CD4-positive, alpha-beta T cell (primary cell): ENCODE data around the gene BAG3. TPM values are rescaled to one million over a fixed set of nuclear protein-coding genes. Genes with fewer than 3 reads are reported as not detected.

Experiments
- ATAC-seq: fragments of 200-7000 bp; cut with Tn5 transposase; one replicate; pipeline ENCODE4 v1.10.0; 2022; ENCODE audit warnings: mild to moderate bottlenecking; ENCODE audit not compliant: poor library complexity
- CTCF ChIA-PET: fragments of 350-600 bp; sonication (Branson Sonifier 250); formaldehyde crosslinking; loops from one replicate; lab custom pipeline; 2021; ENCODE audit warnings: antibody characterized with exemption, inconsistent platforms; lab: Charles Lee
- POLR2A ChIA-PET: fragments of 350-600 bp; sonication (Branson Sonifier 250); formaldehyde crosslinking; loops from one replicate; lab custom pipeline; 2021; ENCODE audit warnings: antibody characterized with exemption, inconsistent platforms; lab: Charles Lee
- DNase-seq, 14 experiments: peaks; one replicate each; pipeline ENCODE4 v3.0.0-alpha.2; 2013 to 2020; ENCODE audit warnings: mixed read lengths in 2 of 14
- H3K27ac ChIP-seq, 2 donors: one replicate each; pipeline versions ENCODE4 v1.5.1 to v1.7.0; 2013; ENCODE audit warnings: low read length in 2 of 2, low read depth in 1 of 2, mild to moderate bottlenecking in 1 of 2
- H3K27me3 ChIP-seq, 2 experiments: 1 replicate in 1 of 2; 2 replicates in 1 of 2; pipeline versions ENCODE4 v1.6.1 to v1.7.0; 2013; ENCODE audit warnings: low read length in 2 of 2, control low read depth in 1 of 2, mild to moderate bottlenecking in 1 of 2, moderate library complexity in 1 of 2; ENCODE audit not compliant: insufficient read depth in 2 of 2, control insufficient read depth in 1 of 2
- H3K36me3 ChIP-seq: one replicate; pipeline ENCODE4 v1.6.1; 2013; ENCODE audit warnings: low read length, control low read depth; ENCODE audit not compliant: insufficient read depth
- H3K4me1 ChIP-seq: one replicate; pipeline ENCODE4 v1.6.1; 2013; ENCODE audit warnings: low read length, control low read depth; ENCODE audit not compliant: insufficient read depth
- H3K4me3 ChIP-seq: one replicate; pipeline ENCODE4 v1.5.1; 2013; ENCODE audit warnings: mild to moderate bottlenecking, low read length, moderate library complexity
- H3K9me3 ChIP-seq, 2 experiments: 1 replicate in 1 of 2; 2 replicates in 1 of 2; pipeline versions ENCODE4 v1.6.1 to v1.7.0; 2013; ENCODE audit warnings: low read length in 2 of 2, mild to moderate bottlenecking in 2 of 2, control low read depth in 1 of 2, moderate library complexity in 1 of 2; ENCODE audit not compliant: control insufficient read depth in 1 of 2, insufficient read depth in 1 of 2
- H3K27ac Mint-ChIP-seq: one replicate; pipeline ENCODE4 v1.8.0; 2020; ENCODE audit warnings: mixed read lengths
- H3K27me3 Mint-ChIP-seq: one replicate; pipeline ENCODE4 v1.8.0; 2021; ENCODE audit warnings: mixed read lengths
- H3K36me3 Mint-ChIP-seq: one replicate; pipeline ENCODE4 v1.8.0; 2021; ENCODE audit warnings: low read depth, mixed read lengths
- H3K4me1 Mint-ChIP-seq: one replicate; pipeline ENCODE4 v1.8.0; 2021; ENCODE audit warnings: low read depth, mixed read lengths
- H3K4me3 Mint-ChIP-seq: one replicate; pipeline ENCODE4 v1.8.0; 2020; ENCODE audit warnings: mild to moderate bottlenecking, mixed read lengths
- H3K9me3 Mint-ChIP-seq: one replicate; pipeline ENCODE4 v1.8.0; 2020; ENCODE audit warnings: mixed read lengths
- intact Hi-C, 2 experiments: fragments of 100-400 bp; cut with DNase I in 1 of 2; cut with micrococcal nuclease in 1 of 2; formaldehyde crosslinking; loops; one replicate each; pipeline versions ENCODE4 v1.15.1 to v1.9.0; 2023 to 2025; cut with DNase I, micrococcal nuclease
- total RNA-seq, 174 experiments: library from RNA in 2 of 174; stranded (reverse) in 2 of 174; gene quantifications; one replicate each; pipeline ENCODE4 v1.2.3 and lab custom pipeline; 2021 to 2026
- TF ChIP-seq, protein P1 (sequence below): fragments of 200-600 bp; IDR thresholded peaks from one replicate; pipeline ENCODE4 v1.8.0; 2022; ENCODE audit warnings: antibody characterized with exemption, mild to moderate bottlenecking

Gene BAG3
- total RNA-seq, 2 experiments from 2014 or later, result 65.1 to 65.8 TPM

DNA sequence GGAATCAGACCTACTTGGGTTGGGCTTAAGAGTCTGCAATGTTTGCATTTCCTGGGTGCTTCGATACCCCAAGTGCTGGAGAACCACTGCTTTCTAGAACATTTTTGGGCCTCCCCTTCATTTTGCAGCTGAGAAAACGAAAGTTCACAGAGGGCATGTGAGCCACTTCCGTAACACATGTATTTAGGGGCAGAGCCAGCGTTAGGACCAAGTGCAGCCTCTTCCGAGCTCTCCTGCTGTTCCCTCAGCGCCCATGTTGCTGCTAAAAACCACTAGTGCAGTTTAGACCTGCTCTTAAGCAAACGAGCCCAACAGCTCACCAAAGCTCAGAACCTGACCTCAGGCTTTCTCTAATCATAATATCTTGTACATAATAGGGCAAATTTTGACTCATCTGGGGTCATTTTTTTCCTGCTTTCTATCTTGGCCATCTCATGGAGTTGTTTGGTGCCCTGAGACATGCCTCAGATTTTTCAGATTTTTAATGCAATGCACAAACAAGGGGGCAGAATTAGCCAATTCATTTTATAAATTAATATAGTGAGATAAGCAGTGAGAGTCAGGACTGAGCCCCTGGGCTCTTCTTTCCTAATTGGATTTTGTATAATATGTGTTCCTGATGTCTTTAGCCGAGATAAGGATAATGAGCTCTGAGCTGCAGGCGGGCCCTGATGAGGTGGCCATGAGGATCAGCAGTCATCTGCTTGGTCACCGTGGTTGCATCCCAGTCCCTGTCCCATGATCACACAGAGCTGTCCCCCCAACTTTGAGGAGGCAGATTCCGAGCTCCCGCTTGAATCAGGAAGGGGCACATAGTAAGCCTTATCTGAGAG, 12.9 kb downstream of the BAG3 start:
- H3K4me3 Mint-ChIP-seq, result peak overlapping the region; percentile 77
- peak overlapping the region; percentile 36 for H3K4me3 ChIP-seq
- TF ChIP-seq, protein P1, sequence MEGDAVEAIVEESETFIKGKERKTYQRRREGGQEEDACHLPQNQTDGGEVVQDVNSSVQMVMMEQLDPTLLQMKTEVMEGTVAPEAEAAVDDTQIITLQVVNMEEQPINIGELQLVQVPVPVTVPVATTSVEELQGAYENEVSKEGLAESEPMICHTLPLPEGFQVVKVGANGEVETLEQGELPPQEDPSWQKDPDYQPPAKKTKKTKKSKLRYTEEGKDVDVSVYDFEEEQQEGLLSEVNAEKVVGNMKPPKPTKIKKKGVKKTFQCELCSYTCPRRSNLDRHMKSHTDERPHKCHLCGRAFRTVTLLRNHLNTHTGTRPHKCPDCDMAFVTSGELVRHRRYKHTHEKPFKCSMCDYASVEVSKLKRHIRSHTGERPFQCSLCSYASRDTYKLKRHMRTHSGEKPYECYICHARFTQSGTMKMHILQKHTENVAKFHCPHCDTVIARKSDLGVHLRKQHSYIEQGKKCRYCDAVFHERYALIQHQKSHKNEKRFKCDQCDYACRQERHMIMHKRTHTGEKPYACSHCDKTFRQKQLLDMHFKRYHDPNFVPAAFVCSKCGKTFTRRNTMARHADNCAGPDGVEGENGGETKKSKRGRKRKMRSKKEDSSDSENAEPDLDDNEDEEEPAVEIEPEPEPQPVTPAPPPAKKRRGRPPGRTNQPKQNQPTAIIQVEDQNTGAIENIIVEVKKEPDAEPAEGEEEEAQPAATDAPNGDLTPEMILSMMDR, result no peak

DNA sequence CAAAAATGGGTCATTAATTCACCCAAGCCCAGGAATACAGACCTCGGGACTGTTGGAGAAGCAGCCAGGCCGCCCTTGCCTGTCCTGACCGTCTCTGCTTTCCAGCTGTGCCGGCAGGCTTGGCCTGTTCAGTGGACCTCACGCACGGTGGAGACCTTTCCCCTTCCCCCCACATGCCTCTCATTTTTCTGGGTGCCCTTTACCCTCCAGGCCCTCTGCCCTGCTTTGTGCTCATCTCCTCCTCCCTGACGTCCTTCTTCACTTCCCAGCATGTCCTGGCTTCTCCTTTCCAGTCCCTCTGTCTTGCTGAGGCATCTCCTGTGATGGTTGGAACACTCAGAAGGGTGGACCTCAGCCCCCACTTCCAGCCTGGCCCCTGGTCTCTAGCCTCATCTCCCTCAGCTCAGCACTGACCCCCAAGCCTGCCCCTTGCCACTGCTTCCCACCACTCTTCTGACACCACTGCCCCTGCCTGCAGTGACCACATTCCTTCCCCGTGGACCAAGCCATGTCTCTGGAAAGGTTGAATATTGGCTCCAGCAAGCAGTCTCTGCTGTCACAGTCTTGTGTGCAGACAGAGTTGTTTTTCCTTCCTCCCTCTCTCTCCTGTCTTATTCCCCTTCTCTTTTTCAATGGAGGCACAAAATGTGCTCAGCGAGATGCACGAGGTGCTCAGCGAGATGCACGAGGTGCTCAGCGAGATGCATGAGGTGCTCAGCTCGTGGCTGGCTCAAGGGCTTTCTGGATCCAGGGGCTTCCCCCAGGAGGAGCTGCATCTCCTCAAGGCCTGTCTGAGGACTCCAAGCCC, 14.9 kb downstream of the BAG3 start:
- ChIA-PET CTCF (interaction anchor here (0.9 kb wide), 1 partner anchor 21 kb away, joined by 3 read pairs; no protein-coding TSS in a partner anchor), POLR2A (interaction anchor here (1.2 kb wide), 1 partner anchor 15 kb away, joined by 3 read pairs; the partner anchor contains the start of gene BAG3)
- Mint-ChIP-seq H3K36me3 (peaks cover 45% of the 10 kb centered on the region), H3K4me1 (peaks cover 69% of the 10 kb centered on the region), H3K9me3 (no peaks in the 10 kb centered on the region), H3K27me3 (no peaks in the 10 kb centered on the region), H3K27ac (peak overlapping the region; percentile 54), H3K4me3 (no peak overlapping the region)
- H3K4me3 ChIP-seq, result no peak overlapping the region
- DNase-seq, result no peak
- TF ChIP-seq, protein P1, result no peak
- intact Hi-C loops, result no loop called here
- no peak for ATAC-seq
- H3K36me3 ChIP-seq, result peaks cover 28% of the 10 kb centered on the region
- H3K9me3 ChIP-seq, result no peaks in the 10 kb centered on the region
- H3K27me3 ChIP-seq, result no peaks in the 10 kb centered on the region
- peak overlapping the region; percentile 11 to 14 for H3K27ac ChIP-seq
- H3K4me1 ChIP-seq, result peaks cover 70% of the 10 kb centered on the region

More for the DNA sequence above, 12.9 kb downstream of the BAG3 start:
- no peaks in the 10 kb centered on the region for H3K9me3 Mint-ChIP-seq
- H3K27ac ChIP-seq, result peak overlapping the region; percentile 21 to 69
- no peaks in the 10 kb centered on the region for H3K27me3 Mint-ChIP-seq
- DNase-seq, result peak in 13 of 14 experiments; percentile 18 to 83 (median 29)
- peaks cover 76% of the 10 kb centered on the region for H3K4me1 Mint-ChIP-seq
- H3K4me1 ChIP-seq, result peaks cover 76% of the 10 kb centered on the region
- H3K36me3 ChIP-seq, result peaks cover 21% of the 10 kb centered on the region
- intact Hi-C loops, result loop anchor here in 1 of 2 experiments (1.0 kb wide), 1 partner anchor 12 kb away; no protein-coding TSS in a partner anchor
- no peaks in the 10 kb centered on the region for H3K27me3 ChIP-seq
- H3K9me3 ChIP-seq, result no peaks in the 10 kb centered on the region
- peak overlapping the region; percentile 91 for H3K27ac Mint-ChIP-seq
- ChIA-PET CTCF (interaction anchor here (0.9 to 1.4 kb wide), 3 partner anchors 11 to 121 kb away, joined by 3 to 7 read pairs (median 4); partner anchors contain the start of gene RGS10), POLR2A (interaction anchor here (0.6 to 2.3 kb wide), 9 partner anchors 10 to 208 kb away, joined by 3 to 42 read pairs (median 6); partner anchors contain the start of genes BAG3, INPP5F and MCMBP)
- peak; percentile 94 for ATAC-seq
- peaks cover 30% of the 10 kb centered on the region for H3K36me3 Mint-ChIP-seq

- intact Hi-C loops, result no loop called here
- ATAC-seq, result no peak
- Mint-ChIP-seq H3K27ac (peak overlapping the region; percentile 54), H3K9me3 (no peaks in the 10 kb centered on the region), H3K4me3 (no peak overlapping the region), H3K36me3 (peaks cover 48% of the 10 kb centered on the region), H3K4me1 (peaks cover 64% of the 10 kb centered on the region), H3K27me3 (no peaks in the 10 kb centered on the region)
- peaks cover 33% of the 10 kb centered on the region for H3K36me3 ChIP-seq
- H3K4me1 ChIP-seq, result peaks cover 67% of the 10 kb centered on the region
- TF ChIP-seq, protein P1, result no peak
- H3K27ac ChIP-seq, result no peak overlapping the region
- H3K27me3 ChIP-seq, result no peaks in the 10 kb centered on the region
- DNase-seq, result no peak
- H3K4me3 ChIP-seq, result no peak overlapping the region
- ChIA-PET CTCF (interaction anchor here (0.9 kb wide), 1 partner anchor 20 kb away, joined by 3 read pairs; no protein-coding TSS in a partner anchor), POLR2A (interaction anchor here (1.2 kb wide), 1 partner anchor 16 kb away, joined by 3 read pairs; the partner anchor contains the start of gene BAG3)
- H3K9me3 ChIP-seq, result no peaks in the 10 kb centered on the region
These were observed 15.5 kb downstream of the BAG3 start for GRCh38 chr10:119666709-119667004.
